GM19463 (cell line): Measurements from ENCODE around the gene LY9.
"Not testable (repeated sequence)": the region's sequence is repeated elsewhere in the genome, so short reads cannot be mapped to it uniquely, and the experiment has no call there.

Experiments
- ATAC-seq: cut with Tn5 transposase; IDR thresholded peaks from one replicate; pipeline ENCODE4 v1.9.1; 2021; ENCODE audit warnings: mild to moderate bottlenecking, moderate library complexity; ENCODE audit not compliant: unreplicated experiment

LY9 gene

DNA sequence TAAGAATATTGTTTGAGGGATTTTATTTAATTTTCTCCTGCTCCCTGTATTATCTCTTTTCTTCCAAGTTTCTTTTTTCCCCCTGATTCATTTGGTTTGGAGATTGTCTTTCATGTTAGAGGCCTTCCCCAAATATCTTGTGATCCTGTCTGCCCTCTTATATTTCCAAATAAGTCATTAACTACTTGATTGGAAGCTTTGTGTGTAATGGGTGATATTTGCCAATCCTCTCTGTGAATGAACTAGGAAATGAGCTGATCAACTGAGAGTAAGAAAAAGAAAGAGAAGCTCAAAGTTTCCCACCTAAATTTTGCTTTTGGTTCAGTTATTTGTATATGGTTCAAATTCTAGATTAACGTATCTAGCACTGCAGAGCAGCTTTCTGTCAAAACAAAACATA is 23.6 kb upstream of the LY9 start:
- ATAC-seq = no peak

DNA sequence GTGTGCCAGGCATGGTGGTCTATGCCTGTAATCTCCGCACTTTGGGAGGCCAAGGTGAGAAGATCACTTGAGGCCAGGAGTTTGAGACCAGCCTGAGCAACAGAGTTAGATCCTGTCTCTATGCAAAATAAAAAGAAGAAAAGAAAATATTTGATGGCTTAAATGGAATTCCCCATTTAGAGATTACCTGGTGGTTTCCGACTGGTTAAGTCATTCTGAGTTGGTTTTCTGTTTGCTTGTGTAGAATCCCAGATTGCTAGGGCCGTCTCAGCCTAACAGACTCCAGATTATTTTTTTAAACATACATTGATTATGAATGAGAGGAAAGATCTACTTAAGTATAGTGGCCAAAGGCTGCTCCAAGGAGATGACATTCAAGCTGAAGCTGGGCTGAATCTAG is 22.9 kb upstream of the LY9 start:
- ATAC-seq = no peak

DNA sequence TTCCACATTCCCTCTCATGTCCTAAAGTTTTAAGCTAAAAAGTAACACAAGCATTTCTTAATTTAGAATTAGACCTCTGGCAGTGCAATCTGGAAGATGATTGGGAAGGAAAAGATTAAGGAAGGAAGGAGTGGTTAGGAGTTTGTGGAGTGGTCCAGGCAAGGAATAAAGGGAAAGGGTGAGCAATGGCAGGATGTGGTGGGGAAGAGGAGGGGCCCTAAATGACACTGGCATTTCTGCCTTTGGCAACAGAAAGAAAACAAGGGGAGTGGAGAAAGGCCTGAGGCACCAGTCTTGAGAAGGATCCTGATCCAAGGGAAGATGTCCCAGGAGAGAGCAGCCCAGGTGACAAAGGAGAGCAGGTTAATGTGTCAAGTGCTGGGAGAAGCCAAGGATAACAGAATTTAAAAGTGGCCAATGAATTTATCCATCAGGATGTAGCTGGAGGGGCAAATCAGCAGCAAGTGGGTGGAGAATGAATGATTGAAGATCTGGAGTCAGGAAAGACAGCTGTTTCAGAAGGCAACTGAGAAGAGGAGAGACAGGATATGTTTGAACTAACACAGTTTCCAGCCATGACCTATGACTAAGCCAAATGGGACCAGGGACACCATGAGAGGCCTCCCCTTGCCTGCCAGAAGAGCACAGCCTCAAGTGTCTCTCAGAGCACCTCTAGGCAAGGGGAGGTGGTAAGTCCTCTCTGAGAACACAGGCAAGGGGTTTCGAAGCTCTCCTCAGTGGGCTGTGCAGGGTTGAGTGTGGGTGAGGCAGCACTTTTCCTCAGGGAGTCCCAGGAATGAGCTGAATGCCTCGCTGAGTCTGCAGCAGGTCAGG is 20.9 kb upstream of the LY9 start:
- ATAC-seq = no peak

DNA sequence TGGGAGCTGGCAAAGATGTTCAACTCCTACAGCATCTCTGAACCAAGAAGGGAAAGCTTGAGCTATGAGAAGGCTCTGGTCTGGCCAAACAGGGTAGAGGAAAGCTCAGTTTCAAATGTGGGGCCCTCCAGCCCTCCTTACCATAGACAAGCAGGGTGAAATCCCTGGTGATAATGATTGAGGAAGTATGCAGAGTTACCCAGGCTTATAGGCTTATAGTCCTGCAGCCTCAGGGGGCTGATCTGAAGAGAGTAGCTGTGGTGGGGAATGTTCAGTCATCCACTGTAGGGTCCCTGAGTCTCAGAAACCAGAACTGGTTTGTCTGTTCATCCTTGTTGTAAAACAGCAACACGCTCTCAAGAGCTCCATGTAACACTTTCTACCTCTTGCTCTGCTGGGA is 19.8 kb upstream of the LY9 start:
- ATAC-seq = peak; percentile 55

DNA sequence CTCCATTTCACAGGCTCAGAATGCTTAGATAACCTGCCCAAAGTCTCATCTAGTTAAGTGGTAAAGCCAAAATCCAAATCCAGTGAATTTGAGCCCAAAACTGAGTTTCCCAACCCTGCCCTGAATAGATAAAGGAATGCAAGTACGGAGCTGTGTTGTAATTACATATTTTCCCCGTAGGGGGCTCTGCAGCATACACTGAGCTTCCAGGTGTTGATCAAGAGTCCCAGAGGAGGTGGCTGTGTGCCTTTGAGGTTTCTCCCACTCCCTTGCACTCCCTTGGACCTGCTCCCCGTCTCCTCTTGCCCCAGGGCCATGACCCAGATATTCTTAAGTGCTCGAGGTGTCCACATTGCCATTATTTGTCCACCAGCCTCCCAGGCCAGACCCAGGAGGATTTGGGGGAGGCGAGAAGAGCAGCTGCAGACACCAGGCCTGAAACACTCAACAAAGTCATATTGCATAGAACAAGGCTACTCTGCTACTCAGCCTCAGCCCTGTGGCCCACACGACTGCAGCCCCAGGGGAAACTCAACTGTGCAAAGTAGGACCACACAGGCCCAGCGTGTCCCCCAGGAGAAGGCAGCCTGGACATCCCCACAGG is 18.4 kb upstream of the LY9 start:
- no peak for ATAC-seq

DNA sequence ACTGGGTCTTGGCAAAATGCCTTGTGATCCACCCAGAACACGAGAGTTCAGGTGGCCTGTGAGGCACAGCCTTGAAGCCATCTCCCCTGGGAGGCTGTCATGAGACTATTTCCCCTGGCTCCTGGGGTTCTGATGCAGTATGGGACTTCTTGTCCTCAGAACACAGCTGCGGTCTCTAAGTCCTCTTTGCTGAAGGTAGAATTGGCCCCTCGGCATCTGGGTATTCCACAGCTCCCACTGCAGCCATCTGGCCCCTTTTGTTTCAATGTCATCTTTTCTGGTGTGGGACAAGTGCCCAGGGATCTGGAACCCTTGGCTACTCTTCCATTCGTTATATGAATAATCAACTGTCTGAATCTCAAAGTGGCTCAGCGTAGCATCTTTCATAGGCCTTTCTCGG is 17.0 kb upstream of the LY9 start:
- ATAC-seq = no peak

DNA sequence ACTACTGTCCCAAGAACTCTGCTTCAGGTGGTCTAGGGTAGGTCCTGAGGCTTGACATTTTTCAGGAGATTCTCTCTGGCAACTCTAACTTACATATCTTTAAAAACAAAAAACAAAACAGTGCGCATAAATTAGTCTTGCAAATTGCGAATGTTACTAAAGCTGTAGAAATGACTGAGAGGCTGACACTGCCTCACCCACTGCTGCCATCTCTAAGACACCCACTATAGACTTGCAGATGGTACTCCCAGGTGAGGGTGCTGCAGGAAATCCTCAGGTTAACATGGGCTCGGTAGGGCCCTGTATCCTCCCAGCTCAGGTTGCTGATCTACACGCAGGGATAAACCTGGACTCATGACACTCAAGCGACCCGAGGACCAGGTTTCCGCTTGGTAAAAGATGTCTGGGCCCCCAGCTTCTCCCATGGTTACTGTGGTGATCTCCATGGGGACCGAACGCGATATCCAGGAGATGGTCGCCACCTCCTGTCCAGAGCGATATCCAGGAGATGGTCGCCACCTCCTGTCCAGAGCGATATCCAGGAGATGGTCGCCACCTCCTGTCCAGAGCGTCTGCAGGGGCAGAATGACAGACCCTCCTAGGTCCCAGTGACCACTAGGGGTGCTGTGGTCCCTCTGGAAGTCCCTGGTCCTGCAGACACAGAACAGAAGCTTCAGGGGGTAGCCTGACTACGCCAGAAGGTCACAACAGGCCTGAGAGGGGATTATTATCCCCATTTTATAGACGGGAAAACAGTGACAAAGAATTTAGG is 16.2 kb upstream of the LY9 start:
- no peak for ATAC-seq

DNA sequence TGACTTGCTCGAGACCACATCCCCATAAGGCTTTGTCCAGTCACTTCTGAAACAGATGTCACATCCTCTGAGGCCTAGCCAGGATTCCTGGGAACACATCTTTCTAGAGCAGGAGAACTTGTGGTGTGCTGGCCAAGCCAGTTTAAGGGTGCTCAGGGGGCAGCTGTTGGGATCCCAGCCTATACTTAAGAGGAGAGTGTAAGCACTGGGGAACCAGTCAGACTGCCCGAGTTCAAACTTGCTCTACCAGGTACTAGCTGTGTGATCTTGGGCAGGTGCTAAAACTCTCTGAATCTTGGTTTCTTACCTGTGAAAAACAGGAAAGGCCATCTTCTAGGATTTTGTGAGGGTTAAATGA is 15.6 kb upstream of the LY9 start:
- no peak for ATAC-seq

DNA sequence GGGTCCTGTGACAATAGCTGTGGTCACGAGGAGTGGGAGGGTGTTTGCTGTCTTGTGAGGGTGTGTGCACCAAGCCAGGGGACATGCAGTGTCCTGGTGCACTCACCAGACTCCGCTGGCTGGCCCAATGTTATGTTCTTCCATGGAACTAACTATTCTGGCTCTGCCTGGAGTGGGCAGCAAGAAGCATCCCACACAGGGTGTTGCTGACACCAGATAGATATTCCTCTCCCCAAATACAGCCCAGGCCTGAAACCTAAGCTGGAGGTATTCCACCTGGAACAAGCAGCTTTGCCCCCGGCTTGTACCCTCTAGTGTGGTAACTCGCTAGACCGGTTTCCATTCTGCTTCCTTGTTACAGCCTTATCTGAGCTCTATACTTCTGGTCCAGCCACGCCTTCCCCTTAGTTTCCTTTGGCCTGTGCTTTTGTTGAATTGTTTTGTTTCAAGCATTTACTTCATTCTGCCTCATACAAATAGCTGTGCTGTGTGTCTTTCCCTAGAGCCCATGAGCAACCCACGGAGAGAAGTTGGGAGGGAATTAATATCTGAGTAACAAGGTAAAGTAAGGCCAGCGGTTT is 14.7 kb upstream of the LY9 start:
- no peak for ATAC-seq

DNA sequence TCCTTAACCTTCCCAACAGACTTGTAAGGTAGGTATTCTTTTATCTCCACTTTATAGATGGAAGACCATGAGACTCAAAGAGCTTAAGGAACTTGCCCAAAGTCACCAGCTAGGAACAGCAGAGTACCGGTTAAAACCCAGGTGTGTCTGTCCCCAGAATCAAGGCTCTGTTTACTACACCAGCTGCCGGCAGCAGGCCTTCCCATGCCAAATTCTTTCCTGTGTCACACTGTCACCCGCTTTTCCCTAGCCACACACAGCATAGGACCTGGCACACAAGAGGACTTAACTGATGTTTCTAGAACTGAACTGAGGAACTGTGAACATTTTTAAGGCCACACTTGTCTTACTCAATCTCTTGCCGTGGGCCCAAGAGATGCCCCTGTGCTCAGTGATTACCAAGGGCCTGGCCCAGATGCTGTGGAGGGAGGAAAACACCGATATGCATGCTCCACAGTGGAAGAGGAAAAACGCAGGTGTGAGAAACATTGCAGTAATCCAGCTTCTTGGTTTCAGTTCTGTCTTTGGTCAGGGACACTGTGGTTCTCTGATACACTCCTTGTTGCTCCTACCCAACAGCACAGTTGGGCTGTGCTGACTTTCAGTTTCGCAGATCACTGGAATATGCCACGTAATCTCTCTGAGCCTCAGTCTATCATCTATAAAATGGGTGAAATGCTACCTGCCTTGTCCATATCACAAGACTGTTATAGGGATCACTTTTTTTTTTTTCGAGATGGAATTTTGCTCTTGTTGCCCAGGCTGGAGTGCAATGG is 13.9 kb upstream of the LY9 start:
- peak; percentile 88 for ATAC-seq

DNA sequence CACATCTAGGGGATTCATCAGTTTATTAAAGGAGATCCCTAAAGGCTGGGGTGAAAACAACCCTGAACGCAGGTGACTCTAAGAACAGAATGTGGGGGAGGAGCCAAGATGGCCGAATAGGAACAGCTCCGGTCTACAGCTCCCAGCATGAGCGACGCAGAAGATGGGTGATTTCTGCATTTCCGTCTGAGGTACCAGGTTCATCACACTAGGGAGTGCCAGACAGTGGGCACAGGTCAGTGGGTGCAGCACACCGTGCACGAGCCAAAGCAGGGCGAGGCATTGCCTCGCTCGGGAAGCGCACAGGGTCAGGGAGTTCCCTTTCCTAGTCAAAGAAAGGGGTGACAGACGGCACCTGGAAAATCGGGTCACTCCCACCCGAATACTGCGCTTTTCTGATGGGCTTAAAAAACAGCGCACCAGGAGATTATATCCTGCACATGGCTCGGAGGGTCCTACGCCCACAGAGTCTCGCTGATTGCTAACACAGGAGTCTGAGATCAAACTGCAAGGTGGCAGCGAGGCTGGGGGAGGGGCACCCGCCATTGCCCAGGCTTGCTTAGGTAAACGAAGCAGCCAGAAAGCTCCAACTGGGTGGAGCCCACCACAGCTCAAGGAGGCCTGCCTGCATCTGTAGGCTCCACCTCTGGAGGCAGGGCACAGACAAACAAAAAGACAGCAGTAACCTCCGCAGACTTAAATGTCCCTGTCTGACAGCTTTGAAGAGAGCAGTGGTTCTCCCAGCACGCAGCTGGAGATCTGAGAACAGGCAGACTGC is 12.8 kb upstream of the LY9 start:
- not testable (repeated sequence) for ATAC-seq

DNA sequence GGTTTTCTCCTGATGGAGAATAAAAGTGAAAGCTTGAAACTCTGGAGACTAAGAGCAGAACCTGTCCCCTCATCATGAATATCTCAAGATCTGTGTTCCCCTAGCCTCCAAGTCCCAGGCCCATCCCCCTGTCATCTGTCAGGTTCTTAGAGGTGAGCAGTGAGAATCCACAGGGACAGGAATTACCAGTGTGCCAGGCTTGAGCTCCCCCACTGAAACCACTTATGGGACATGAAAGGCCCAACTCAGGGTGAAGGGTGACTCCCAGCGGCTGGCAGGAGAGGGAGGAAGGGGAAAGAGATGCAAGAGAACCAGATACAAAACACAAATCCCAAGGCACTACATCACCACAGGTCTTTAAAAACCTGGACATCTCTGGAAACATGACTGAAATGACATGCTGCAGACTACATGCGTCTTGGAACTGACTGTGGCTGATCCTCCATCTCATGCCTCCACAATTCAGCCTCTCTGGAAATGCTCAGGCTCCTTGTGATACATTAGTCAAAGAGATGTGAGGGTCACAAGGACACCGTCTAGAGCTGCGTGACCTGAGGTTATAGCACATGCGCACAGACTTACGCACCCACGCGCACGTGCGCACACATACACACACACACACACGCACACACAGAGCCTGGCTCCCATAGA is 6.8 kb upstream of the LY9 start:
- no peak for ATAC-seq

DNA sequence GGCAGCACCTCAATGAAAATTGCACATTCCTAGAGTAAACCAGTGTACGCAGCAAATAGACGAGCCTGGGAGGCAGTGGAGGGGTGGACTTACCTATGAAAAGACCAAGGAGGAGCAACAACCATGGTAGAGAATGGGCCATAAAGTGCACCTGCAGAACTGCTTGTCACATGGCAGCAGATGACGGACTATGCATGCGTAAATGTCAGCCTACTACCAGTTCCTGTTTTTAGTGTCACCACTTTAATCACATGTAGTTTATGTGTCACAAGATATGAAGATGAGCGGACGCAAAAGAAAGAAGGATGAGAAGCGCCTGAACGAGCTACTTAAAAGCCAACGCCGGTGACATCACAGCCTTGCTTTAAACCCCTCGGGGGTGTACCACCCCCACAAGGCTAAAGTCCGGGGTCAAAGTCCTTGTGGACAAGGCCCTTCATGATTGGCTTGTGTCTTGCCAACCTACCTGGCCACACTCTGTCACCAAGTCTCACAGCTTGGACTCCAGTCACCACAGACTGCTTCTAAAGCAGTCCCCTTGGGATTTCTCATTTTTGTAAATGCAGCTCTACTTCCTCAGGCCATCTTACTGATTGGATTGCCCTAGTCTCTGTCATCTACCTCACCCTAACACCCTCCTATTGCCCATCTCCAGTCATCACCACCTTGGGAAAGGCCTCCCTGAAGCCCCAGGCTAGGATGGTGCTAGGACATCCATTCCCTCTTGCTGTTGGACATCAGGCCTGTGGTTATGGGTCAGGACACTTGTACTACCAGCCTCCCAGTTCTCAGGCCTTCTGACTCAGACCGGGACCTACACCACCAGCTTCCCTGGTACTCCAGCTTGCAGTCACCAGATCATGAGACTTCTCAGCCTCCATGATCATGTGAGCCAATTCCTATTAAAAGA is 6.0 kb upstream of the LY9 start:
- ATAC-seq = peak; percentile 77

DNA sequence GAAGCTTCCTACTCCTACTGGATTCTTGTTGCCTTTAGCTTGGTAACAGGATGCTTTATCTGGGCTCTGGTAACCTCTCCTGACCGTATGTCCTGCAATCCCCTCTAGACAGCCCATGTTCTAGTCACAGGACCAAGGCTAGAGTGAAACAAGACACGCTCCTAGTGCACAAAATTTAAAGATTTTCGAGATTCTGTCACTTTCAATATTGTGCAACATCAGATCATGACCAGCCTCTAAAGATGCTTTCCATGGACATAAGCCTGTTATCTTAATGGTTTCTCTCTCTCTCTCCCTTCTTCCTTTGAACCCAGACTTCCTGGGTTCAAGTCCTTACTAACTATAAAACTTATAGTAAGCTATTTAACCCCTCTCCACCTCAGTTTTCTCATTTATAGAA is 1.6 kb upstream of the LY9 start:
- ATAC-seq = no peak

DNA sequence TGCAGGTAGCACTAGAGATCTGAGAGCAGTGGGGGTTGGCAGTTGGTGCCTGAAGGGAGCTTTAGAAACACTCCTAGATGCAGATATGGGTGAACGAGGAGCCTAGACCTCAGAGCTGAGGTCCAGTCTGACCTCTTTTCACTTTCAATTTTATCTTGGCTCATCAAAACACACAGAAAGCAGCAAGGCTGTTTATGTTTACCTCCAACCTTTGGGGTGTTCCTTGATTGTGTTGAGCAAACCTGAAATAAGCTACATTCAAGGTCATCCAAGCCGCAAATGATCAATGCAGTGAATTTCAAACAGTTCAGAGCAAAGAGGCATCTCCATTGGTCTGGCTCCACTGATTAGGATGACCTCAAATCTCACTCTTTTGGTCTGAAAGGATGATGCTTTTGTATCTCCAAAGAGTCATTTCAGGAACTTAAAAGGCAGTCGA is 1.3 kb downstream of the LY9 start:
- ATAC-seq = peak; percentile 40

DNA sequence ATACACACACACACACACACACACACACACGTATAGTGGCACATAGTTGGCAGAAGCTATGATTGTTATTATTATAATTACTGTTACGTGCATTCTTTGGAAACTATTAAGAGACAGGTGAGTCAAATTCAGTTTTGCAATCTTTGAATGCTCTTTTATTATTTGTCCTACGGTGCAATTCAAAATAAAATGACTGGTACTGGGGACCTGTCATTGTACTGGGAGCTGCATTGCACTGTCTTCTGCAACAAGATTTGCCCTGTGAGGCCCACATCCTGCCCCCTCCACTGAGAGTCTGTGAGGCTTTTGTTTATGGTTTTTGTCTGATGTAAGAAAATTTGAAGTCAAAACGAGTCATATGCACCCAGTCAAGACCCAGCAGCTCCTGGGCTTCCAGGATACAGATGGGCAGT is 1.9 kb downstream of the LY9 start:
- ATAC-seq = no peak

DNA sequence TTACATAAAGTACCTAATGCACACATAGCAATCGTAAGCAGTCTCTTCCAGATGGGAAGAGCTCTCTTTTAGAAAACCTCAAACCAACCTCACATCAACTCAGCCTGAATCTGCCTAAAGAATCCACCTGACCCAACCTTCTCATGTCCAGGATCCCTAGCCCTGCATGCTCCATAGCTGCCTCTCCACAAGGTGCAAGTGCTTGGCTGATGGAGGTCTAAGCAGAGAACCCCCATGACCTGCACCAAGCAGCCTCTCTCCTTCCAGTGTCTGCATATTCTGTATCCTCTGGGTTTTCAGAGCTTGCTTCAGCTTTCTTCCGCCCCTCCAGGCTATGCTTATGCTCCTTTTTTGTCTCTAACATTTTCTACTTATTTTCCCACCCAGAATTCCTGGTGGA is 2.5 kb downstream of the LY9 start:
- ATAC-seq = no peak

DNA sequence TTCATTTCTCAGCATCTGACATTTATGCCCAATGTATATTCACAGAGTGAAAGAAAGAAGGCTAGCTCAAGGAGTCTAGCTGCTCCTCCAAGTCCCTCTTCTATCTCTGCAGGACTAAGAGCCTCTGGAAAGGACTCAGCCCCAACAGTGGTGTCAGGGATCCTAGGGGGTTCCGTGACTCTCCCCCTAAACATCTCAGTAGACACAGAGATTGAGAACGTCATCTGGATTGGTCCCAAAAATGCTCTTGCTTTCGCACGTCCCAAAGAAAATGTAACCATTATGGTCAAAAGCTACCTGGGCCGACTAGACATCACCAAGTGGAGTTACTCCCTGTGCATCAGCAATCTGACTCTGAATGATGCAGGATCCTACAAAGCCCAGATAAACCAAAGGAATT is 3.7 kb downstream of the LY9 start:
- no peak for ATAC-seq

DNA sequence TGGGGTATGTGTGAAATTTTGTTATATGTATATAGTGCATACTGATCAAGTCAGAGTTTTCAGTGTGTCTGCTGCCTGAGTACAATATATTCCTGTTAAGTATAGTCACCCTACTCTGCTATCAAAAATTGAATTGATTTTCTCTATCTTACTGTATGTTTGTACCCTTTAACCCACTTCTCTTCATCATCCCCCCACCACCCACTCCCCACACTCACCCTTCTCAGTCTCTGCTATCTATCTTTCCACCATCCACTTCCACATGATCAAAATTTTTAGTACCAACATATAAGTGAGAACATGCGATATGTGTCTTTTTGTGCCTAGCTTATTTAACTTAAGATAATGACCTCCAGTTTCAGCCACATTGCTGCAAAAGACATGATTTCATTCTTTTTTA is 4.2 kb downstream of the LY9 start:
- no peak for ATAC-seq
